GM23338 (cell line): Measurements from ENCODE around the gene JPH4. TPM values are rescaled to one million over a fixed set of nuclear protein-coding genes. Genes with fewer than 3 reads are reported as not detected.

Experiments used
- ATAC-seq: fragments of 200-7000 bp; cut with Tn5 transposase; 3 replicates; pipeline ENCODE4 v1.9.1; 2020
- DNase-seq: peaks from one replicate; pipeline ENCODE4 v3.0.0-alpha.2; 2015; ENCODE audit warnings: low spot score
- H2AFZ ChIP-seq: fragments of 200-600 bp; sonication (generic); 2 replicates; pipeline ENCODE4 v1.8.0; 2016; ENCODE audit warnings: antibody characterized with exemption, mild to moderate bottlenecking, moderate library complexity
- H3F3A ChIP-seq: fragments of 200-600 bp; sonication (generic); replicated peaks from 2 replicates; pipeline ENCODE4 v1.8.0; 2017; ENCODE audit warnings: antibody characterized with exemption, mixed run types, low read depth
- H3K27ac ChIP-seq: fragments of 200-600 bp; sonication (generic); 2 replicates; pipeline ENCODE4 v1.6.1; 2016; ENCODE audit warnings: low read depth
- H3K27me3 ChIP-seq: fragments of 200-600 bp; sonication (generic); 2 replicates; pipeline ENCODE4 v1.8.0; 2016; ENCODE audit warnings: mild to moderate bottlenecking, mixed run types, moderate library complexity; ENCODE audit not compliant: insufficient read depth
- H3K36me3 ChIP-seq: fragments of 200-600 bp; sonication (generic); 2 replicates; pipeline ENCODE4 v1.8.0; 2016; ENCODE audit warnings: mild to moderate bottlenecking; ENCODE audit not compliant: insufficient read depth
- H3K4me1 ChIP-seq: fragments of 200-600 bp; sonication (generic); 2 replicates; pipeline ENCODE4 v1.8.0; 2016; ENCODE audit warnings: mild to moderate bottlenecking, moderate library complexity; ENCODE audit not compliant: insufficient read depth
- H3K4me2 ChIP-seq: fragments of 200-600 bp; sonication (generic); 2 replicates; pipeline ENCODE4 v1.7.1; 2017; ENCODE audit warnings: mixed run types
- H3K4me3 ChIP-seq: fragments of 200-600 bp; sonication (generic); 2 replicates; pipeline ENCODE4 v1.6.1; 2016; ENCODE audit warnings: mixed run types
- H3K79me2 ChIP-seq: fragments of 200-600 bp; sonication (generic); replicated peaks from 2 replicates; pipeline ENCODE4 v1.8.0; 2017; ENCODE audit warnings: mild to moderate bottlenecking; ENCODE audit not compliant: insufficient read depth
- H3K9me2 ChIP-seq: fragments of 200-600 bp; sonication (generic); 2 replicates; pipeline ENCODE4 v1.8.0; 2017; ENCODE audit not compliant: insufficient read depth
- H4K20me1 ChIP-seq: fragments of 200-600 bp; sonication (generic); replicated peaks from 2 replicates; pipeline ENCODE4 v1.8.0; 2017; ENCODE audit warnings: mild to moderate bottlenecking; ENCODE audit not compliant: insufficient read depth
- H3K27ac Mint-ChIP-seq: 2 replicates; pipeline ENCODE4 v1.8.0; 2020; ENCODE audit warnings: inconsistent platforms, mild to moderate bottlenecking, moderate library complexity, mixed read lengths
- H3K27me3 Mint-ChIP-seq: 3 replicates; pipeline ENCODE4 v1.8.0; 2022; ENCODE audit warnings: low read depth, mild to moderate bottlenecking, moderate library complexity, mixed read lengths, inconsistent platforms; ENCODE audit not compliant: insufficient read depth, poor library complexity
- H3K36me3 Mint-ChIP-seq: 3 replicates; pipeline ENCODE4 v1.8.0; 2021; ENCODE audit warnings: low read depth, mild to moderate bottlenecking, inconsistent platforms, moderate library complexity, mixed read lengths
- H3K4me1 Mint-ChIP-seq: 3 replicates; pipeline ENCODE4 v1.8.0; 2020; ENCODE audit warnings: mild to moderate bottlenecking, inconsistent platforms, mixed read lengths
- H3K4me3 Mint-ChIP-seq: 3 replicates; pipeline ENCODE4 v1.8.0; 2021; ENCODE audit warnings: moderate library complexity, mild to moderate bottlenecking, inconsistent platforms, mixed read lengths
- H3K9me3 Mint-ChIP-seq: 3 replicates; pipeline ENCODE4 v1.8.0; 2020; ENCODE audit warnings: moderate library complexity, mild to moderate bottlenecking, inconsistent platforms, mixed read lengths
- CREB1 ChIP-seq: fragments of 250-450 bp; sonication (Bioruptor Pico); IDR thresholded peaks from 2 replicates; pipeline ENCODE4 v1.5.0; 2020; ENCODE audit warnings: low read depth, mild to moderate bottlenecking, moderate library complexity
- ETS1 ChIP-seq: IDR thresholded peaks from 2 replicates; pipeline ENCODE4 v1.6.1; 2016; ENCODE audit warnings: antibody characterized with exemption
- EZH2 ChIP-seq: fragments of 200-600 bp; sonication (generic); IDR thresholded peaks from one replicate; pipeline ENCODE4 v1.8.0; 2017; ENCODE audit warnings: antibody characterized with exemption, mild to moderate bottlenecking, low read depth; ENCODE audit not compliant: unreplicated experiment
- EZH2phosphoT487 ChIP-seq: fragments of 200-600 bp; sonication (generic); IDR thresholded peaks from one replicate; pipeline ENCODE4 v1.8.1; 2018; ENCODE audit warnings: antibody characterized with exemption; ENCODE audit not compliant: unreplicated experiment
- JUNB ChIP-seq: IDR thresholded peaks from one replicate; pipeline ENCODE4 v1.6.1; 2016; ENCODE audit warnings: antibody characterized with exemption; ENCODE audit not compliant: unreplicated experiment
- NANOG ChIP-seq: IDR thresholded peaks from 2 replicates; pipeline ENCODE4 v1.6.1; 2016; ENCODE audit warnings: antibody characterized with exemption, borderline replicate concordance
- POLR2AphosphoS5 ChIP-seq: IDR thresholded peaks from 2 replicates; pipeline ENCODE4 v1.6.1; 2016; ENCODE audit warnings: antibody characterized with exemption, low read depth
- STAT1 ChIP-seq: IDR thresholded peaks from one replicate; pipeline ENCODE4 v1.6.1; 2016; ENCODE audit warnings: antibody characterized with exemption; ENCODE audit not compliant: unreplicated experiment
- ZNF114 ChIP-seq: fragments of 250-450 bp; sonication (Bioruptor Pico); IDR thresholded peaks from 2 replicates; pipeline ENCODE4 v1.5.0; 2020; ENCODE audit warnings: mild to moderate bottlenecking, moderate library complexity
- ZNF331 ChIP-seq: fragments of 250-450 bp; sonication (Bioruptor Pico); IDR thresholded peaks from 2 replicates; pipeline ENCODE4 v1.5.0; 2020; ENCODE audit warnings: low read depth, mild to moderate bottlenecking, moderate library complexity
- ZNF462 ChIP-seq: fragments of 250-450 bp; sonication (Bioruptor Pico); IDR thresholded peaks from 2 replicates; pipeline ENCODE4 v1.5.0; 2020; ENCODE audit warnings: mild to moderate bottlenecking, moderate library complexity
- polyA plus RNA-seq: library from polyadenylated mRNA; unstranded; fragments of >200 nt; fragmentation: Nextera tagmentation; extraction: Ambion mirVana; gene quantifications from 2 replicates; pipeline ENCODE4 v1.2.1, GENCODE V29; 2016
- total RNA-seq: library from RNA; depleted of rRNA; stranded (reverse); fragments of >200 nt; shearing (Covaris generic); gene quantifications from 2 replicates; pipeline ENCODE4 v1.2.3, GENCODE V29; 2014
- TF ChIP-seq, protein P1 (sequence below), 2 experiments: fragments of 200-600 bp in 1 of 2; sonication (generic) in 1 of 2; conservative IDR thresholded peaks; 2 replicates each; pipeline versions ENCODE4 v1.5.1 to v1.6.1; 2016 to 2017; ENCODE audit warnings: antibody characterized with exemption in 2 of 2, low read depth in 2 of 2, mild to moderate bottlenecking in 2 of 2, moderate library complexity in 1 of 2
- TF ChIP-seq, protein P2 (sequence below): IDR thresholded peaks from one replicate; pipeline ENCODE4 v1.6.1; 2018; ENCODE audit warnings: antibody characterized with exemption; ENCODE audit not compliant: unreplicated experiment

Gene JPH4
- total and polyA plus RNA-seq, 2 experiments from 2014 or later, result 11.0 to 29.9 TPM

DNA sequence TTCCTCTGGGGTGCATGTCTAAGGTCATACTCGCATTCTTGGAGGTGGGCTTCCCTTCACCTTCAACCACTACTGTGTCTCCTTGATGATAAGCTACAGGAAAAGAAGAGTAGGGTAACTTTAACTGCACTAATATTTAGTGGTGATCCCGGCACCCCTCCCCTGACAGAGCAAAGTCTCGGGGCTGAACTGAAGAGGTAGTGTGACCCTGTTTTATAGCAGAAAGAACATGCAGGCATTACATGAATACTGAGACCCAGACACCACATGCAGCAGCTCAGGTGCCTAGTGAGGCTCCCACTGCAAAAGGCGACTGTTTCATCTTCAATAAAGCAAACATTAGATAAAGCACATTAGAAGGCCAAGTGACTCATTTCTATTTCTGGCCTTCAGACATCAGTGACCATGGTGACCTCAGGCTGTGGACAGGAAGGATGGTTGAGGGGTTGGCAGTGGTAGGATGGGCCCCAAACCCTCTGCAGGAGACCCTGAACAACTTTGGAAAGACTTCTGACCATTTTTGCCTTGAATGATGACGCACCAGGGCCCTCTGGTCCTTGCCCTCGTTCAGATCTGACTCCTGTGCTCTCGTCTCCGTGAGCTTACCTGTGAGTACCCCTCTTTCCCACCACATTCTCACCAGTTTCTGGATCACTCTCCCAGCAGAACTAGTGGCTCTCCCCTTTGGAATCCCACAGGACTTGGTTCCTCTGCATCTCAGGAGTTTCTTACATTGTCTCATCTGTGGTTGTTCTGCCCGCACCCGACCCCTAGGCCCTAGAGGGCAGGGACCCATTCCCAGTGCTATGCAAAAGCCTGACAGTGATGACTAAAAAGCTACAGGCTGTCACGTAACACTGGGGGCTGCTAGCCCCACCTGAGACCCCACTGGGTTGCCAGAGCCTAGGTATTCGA lies 23.8 kb upstream of the JPH4 start:
- ATAC-seq (no peak), DNase-seq (no peak)
- 0 out of 2 replicates have a peak, but pooled peaks cover 3% of the 10 kb centered on the region for H3K9me2 ChIP-seq
- H3K79me2 ChIP-seq, result no peaks in the 10 kb centered on the region
- Mint-ChIP-seq H3K4me1 (no peaks in the 10 kb centered on the region; the same call in 2 of the 3 replicates), H3K27ac (no peak overlapping the region), H3K36me3 (no peaks in the 10 kb centered on the region; the same call in 2 of the 3 replicates), H3K4me3 (no peak overlapping the region), H3K9me3 (no peaks in the 10 kb centered on the region; the same call in 2 of the 3 replicates), H3K27me3 (peaks cover 4% of the 10 kb centered on the region)
- H3K4me3 ChIP-seq, result no peak overlapping the region
- TF ChIP-seq ZNF114 (CRISPR knock-in tag) (no peak), ZNF331 (CRISPR knock-in tag) (no peak), ETS1 (no peak), ZNF462 (CRISPR knock-in tag) (no peak), NANOG (no peak), EZH2 (no peak), STAT1 (no peak), POLR2AphosphoS5 (no peak), JUNB (no peak), EZH2phosphoT487 (no peak), CREB1 (no peak)
- TF ChIP-seq, protein P1, sequence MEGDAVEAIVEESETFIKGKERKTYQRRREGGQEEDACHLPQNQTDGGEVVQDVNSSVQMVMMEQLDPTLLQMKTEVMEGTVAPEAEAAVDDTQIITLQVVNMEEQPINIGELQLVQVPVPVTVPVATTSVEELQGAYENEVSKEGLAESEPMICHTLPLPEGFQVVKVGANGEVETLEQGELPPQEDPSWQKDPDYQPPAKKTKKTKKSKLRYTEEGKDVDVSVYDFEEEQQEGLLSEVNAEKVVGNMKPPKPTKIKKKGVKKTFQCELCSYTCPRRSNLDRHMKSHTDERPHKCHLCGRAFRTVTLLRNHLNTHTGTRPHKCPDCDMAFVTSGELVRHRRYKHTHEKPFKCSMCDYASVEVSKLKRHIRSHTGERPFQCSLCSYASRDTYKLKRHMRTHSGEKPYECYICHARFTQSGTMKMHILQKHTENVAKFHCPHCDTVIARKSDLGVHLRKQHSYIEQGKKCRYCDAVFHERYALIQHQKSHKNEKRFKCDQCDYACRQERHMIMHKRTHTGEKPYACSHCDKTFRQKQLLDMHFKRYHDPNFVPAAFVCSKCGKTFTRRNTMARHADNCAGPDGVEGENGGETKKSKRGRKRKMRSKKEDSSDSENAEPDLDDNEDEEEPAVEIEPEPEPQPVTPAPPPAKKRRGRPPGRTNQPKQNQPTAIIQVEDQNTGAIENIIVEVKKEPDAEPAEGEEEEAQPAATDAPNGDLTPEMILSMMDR (conservative IDR thresholded peaks at IDR 0.05; ENCODE audit: low read depth in 2 of 2), result no peak
- TF ChIP-seq, protein P2, sequence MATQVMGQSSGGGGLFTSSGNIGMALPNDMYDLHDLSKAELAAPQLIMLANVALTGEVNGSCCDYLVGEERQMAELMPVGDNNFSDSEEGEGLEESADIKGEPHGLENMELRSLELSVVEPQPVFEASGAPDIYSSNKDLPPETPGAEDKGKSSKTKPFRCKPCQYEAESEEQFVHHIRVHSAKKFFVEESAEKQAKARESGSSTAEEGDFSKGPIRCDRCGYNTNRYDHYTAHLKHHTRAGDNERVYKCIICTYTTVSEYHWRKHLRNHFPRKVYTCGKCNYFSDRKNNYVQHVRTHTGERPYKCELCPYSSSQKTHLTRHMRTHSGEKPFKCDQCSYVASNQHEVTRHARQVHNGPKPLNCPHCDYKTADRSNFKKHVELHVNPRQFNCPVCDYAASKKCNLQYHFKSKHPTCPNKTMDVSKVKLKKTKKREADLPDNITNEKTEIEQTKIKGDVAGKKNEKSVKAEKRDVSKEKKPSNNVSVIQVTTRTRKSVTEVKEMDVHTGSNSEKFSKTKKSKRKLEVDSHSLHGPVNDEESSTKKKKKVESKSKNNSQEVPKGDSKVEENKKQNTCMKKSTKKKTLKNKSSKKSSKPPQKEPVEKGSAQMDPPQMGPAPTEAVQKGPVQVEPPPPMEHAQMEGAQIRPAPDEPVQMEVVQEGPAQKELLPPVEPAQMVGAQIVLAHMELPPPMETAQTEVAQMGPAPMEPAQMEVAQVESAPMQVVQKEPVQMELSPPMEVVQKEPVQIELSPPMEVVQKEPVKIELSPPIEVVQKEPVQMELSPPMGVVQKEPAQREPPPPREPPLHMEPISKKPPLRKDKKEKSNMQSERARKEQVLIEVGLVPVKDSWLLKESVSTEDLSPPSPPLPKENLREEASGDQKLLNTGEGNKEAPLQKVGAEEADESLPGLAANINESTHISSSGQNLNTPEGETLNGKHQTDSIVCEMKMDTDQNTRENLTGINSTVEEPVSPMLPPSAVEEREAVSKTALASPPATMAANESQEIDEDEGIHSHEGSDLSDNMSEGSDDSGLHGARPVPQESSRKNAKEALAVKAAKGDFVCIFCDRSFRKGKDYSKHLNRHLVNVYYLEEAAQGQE, result no peak
- no peaks in the 10 kb centered on the region for H3K4me1 ChIP-seq
- H3F3A ChIP-seq, result no peaks in the 10 kb centered on the region
- no peaks in the 10 kb centered on the region for H3K27me3 ChIP-seq
- H3K27ac ChIP-seq, result no peak overlapping the region
- no peaks in the 10 kb centered on the region for H4K20me1 ChIP-seq
- H2AFZ ChIP-seq, result no peak overlapping the region
- no peak overlapping the region for H3K4me2 ChIP-seq
- no peaks in the 10 kb centered on the region for H3K36me3 ChIP-seq
